ENCODE results near the gene PIF1. TPM values are rescaled to one million over a fixed set of nuclear protein-coding genes. Genes with fewer than 3 reads are reported as not detected.

Gene PIF1
- polyA plus RNA-seq, 3 donors: 0.13 to 0.43 TPM; not detected in 1

GRCh38 chr15:64842986-64843561 is 17.6 kb upstream of the PIF1 start:
- Histone ChIP-seq H3K9me3 (replicated peaks in 1 of 2; ENCODE audit: control insufficient read depth in 1 of 2, insufficient read depth in 1 of 2, low read length in 2 of 2) (no peaks in the 10 kb centered on the region), H3K79me2 (ENCODE audit: insufficient read depth, low read length) (peaks cover 74% of the 10 kb centered on the region), H4K20me1 (ENCODE audit: insufficient read depth, low read length) (peaks cover 64% of the 10 kb centered on the region), H3K27me3 (ENCODE audit: control insufficient read depth in 2 of 2, insufficient read depth in 2 of 2, low read length in 2 of 2) (no peaks in the 10 kb centered on the region), H3K4me2 (replicated peaks; ENCODE audit: extremely low read depth, low read length, poor library complexity, severe bottlenecking) (peak overlapping the region; percentile 99), H3K4me3 (replicated peaks in 1 of 3; ENCODE audit: low read depth in 2 of 3, low read length in 3 of 3) (peak overlapping the region; percentile 80 to 100 (median 96)), H2AFZ (ENCODE audit: insufficient read depth, low read depth, low read length, poor library complexity, severe bottlenecking) (no peak overlapping the region), H3K36me3 (replicated peaks in 1 of 2; ENCODE audit: control insufficient read depth in 1 of 2, insufficient read depth in 2 of 2, low read length in 2 of 2) (peaks cover 14 to 21% of the 10 kb centered on the region in 2 donors), H3K27ac (ENCODE audit: low read depth in 1 of 2, low read length in 2 of 2) (peak overlapping the region; percentile 86 to 87), H3K4me1 (ENCODE audit: control insufficient read depth in 1 of 2, insufficient read depth in 2 of 2, low read length in 2 of 2) (peaks cover 55 to 79% of the 10 kb centered on the region in 2 donors), H3K9ac (ENCODE audit: insufficient read depth, low read length, poor library complexity, severe bottlenecking) (peak overlapping the region; percentile 91)
- peaks cover 25 to 39% of the 10 kb centered on the region in 2 donors for H3K36me3 Mint-ChIP-seq
- TF ChIP-seq, protein P1, sequence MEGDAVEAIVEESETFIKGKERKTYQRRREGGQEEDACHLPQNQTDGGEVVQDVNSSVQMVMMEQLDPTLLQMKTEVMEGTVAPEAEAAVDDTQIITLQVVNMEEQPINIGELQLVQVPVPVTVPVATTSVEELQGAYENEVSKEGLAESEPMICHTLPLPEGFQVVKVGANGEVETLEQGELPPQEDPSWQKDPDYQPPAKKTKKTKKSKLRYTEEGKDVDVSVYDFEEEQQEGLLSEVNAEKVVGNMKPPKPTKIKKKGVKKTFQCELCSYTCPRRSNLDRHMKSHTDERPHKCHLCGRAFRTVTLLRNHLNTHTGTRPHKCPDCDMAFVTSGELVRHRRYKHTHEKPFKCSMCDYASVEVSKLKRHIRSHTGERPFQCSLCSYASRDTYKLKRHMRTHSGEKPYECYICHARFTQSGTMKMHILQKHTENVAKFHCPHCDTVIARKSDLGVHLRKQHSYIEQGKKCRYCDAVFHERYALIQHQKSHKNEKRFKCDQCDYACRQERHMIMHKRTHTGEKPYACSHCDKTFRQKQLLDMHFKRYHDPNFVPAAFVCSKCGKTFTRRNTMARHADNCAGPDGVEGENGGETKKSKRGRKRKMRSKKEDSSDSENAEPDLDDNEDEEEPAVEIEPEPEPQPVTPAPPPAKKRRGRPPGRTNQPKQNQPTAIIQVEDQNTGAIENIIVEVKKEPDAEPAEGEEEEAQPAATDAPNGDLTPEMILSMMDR (IDR thresholded peaks at IDR 0.05): no peak
- H3K27ac Mint-ChIP-seq: peak overlapping the region; percentile 95 to 98 (median 96)
- 0% methylated on average over 4 of the region's 7 CpGs for WGBS (ENCODE audit: insufficient coverage)
- H3K9me3 Mint-ChIP-seq: no peaks in the 10 kb centered on the region
- peaks cover 69% of the 10 kb centered on the region for H3K4me1 Mint-ChIP-seq
- peaks cover 0 to 3% (median 0%) of the 10 kb centered on the region in 3 donors for H3K27me3 Mint-ChIP-seq (ENCODE audit: low read depth in 3 of 3)
- peak overlapping the region; percentile 100 for H3K4me3 Mint-ChIP-seq
- intact Hi-C loops (cut with micrococcal nuclease): loop anchor here (2.0 to 10.0 kb wide), 3 partner anchors 50 to 142 kb away; partner anchors contain the start of gene SPG21 (in 1 of the 2)
- DNase-seq: peak; percentile 75 to 79 (median 77)

- TF ChIP-seq, protein P1 (IDR thresholded peaks at IDR 0.05): no peak
- Histone ChIP-seq H2AFZ (ENCODE audit: insufficient read depth, low read depth, low read length, poor library complexity, severe bottlenecking) (no peak overlapping the region), H3K9me3 (replicated peaks in 1 of 2; ENCODE audit: control insufficient read depth in 1 of 2, insufficient read depth in 1 of 2, low read length in 2 of 2) (no peaks in the 10 kb centered on the region), H3K27ac (ENCODE audit: low read depth in 1 of 2, low read length in 2 of 2) (peak overlapping the region; percentile 86 to 87), H3K4me3 (replicated peaks in 1 of 3; ENCODE audit: low read depth in 2 of 3, low read length in 3 of 3) (peak overlapping the region; percentile 80 to 100 (median 96)), H3K36me3 (replicated peaks in 1 of 2; ENCODE audit: control insufficient read depth in 1 of 2, insufficient read depth in 2 of 2, low read length in 2 of 2) (peaks cover 9 to 13% of the 10 kb centered on the region in 2 donors), H3K27me3 (ENCODE audit: control insufficient read depth in 2 of 2, insufficient read depth in 2 of 2, low read length in 2 of 2) (no peaks in the 10 kb centered on the region), H3K79me2 (ENCODE audit: insufficient read depth, low read length) (peaks cover 66% of the 10 kb centered on the region), H4K20me1 (ENCODE audit: insufficient read depth, low read length) (peaks cover 56% of the 10 kb centered on the region), H3K4me1 (ENCODE audit: control insufficient read depth in 1 of 2, insufficient read depth in 2 of 2, low read length in 2 of 2) (peaks cover 55 to 79% of the 10 kb centered on the region in 2 donors), H3K4me2 (replicated peaks; ENCODE audit: extremely low read depth, low read length, poor library complexity, severe bottlenecking) (peak overlapping the region; percentile 99), H3K9ac (ENCODE audit: insufficient read depth, low read length, poor library complexity, severe bottlenecking) (peak overlapping the region; percentile 91)
- Mint-ChIP-seq H3K4me3 (peak overlapping the region; percentile 100), H3K27me3 (ENCODE audit: low read depth in 3 of 3) (peaks cover 0 to 3% (median 0%) of the 10 kb centered on the region in 3 donors), H3K27ac (peak overlapping the region; percentile 95 to 98 (median 96)), H3K36me3 (peaks cover 21 to 32% of the 10 kb centered on the region in 2 donors), H3K4me1 (peaks cover 69% of the 10 kb centered on the region), H3K9me3 (no peaks in the 10 kb centered on the region)
- intact Hi-C loops (cut with micrococcal nuclease): loop anchor here (2.0 to 10.0 kb wide), 3 partner anchors 50 to 142 kb away; partner anchors contain the start of gene SPG21 (in 1 of the 2)
- WGBS (ENCODE audit: insufficient coverage): under 1% methylated on average over 20 of the region's 26 CpGs
- DNase-seq: peak in 2 of 3 donors; percentile 31 to 34
These were observed 16.9 kb upstream of the PIF1 start for GRCh38 chr15:64842096-64842939.

Data from CD14-positive monocyte (primary cell).